Keratinocyte (primary cell): ENCODE measurements around the gene LGALS7. TPM values are rescaled to one million over a fixed set of nuclear protein-coding genes. Genes with fewer than 3 reads are reported as not detected.

Experiments used
- DNase-seq: peaks from one replicate; pipeline ENCODE4 v3.0.0-alpha.2; 2011; ENCODE audit warnings: low read depth, missing footprints, low spot score
- FAIRE-seq: peaks from 2 replicates; lab custom pipeline; 2011; peaks lifted over from hg19 to GRCh38; lab: Jason Lieb, UNC
- H2AFZ ChIP-seq: 2 replicates; pipeline ENCODE4 v1.6.0; 2012; ENCODE audit warnings: low read length, control low read depth, inconsistent platforms; ENCODE audit not compliant: control insufficient read depth
- H3K27ac ChIP-seq: 2 replicates; pipeline ENCODE4 v1.5.1; 2011; ENCODE audit warnings: low read length; ENCODE audit not compliant: control insufficient read depth, insufficient read depth
- H3K27me3 ChIP-seq: 3 replicates; pipeline ENCODE4 v1.6.0; 2011; ENCODE audit warnings: low read length; ENCODE audit not compliant: control insufficient read depth, insufficient read depth; ENCODE audit errors: extremely low read depth
- H3K36me3 ChIP-seq, 2 experiments: 2 replicates in 1 of 2; 3 replicates in 1 of 2; pipeline ENCODE4 v1.5.1; 2011; ENCODE audit warnings: low read length in 2 of 2, mild to moderate bottlenecking in 1 of 2; ENCODE audit not compliant: control insufficient read depth in 2 of 2, insufficient read depth in 2 of 2; ENCODE audit errors: extremely low read depth in 1 of 2
- H3K4me1 ChIP-seq: 3 replicates; pipeline ENCODE4 v1.5.1; 2011; ENCODE audit warnings: low read length; ENCODE audit not compliant: control insufficient read depth, insufficient read depth; ENCODE audit errors: extremely low read depth
- H3K4me2 ChIP-seq: 3 replicates; pipeline ENCODE4 v1.6.0; 2011; ENCODE audit warnings: low read depth, low read length; ENCODE audit not compliant: control insufficient read depth, insufficient read depth; ENCODE audit errors: extremely low read depth
- H3K4me3 ChIP-seq, 3 experiments: fragments of 200-600 bp in 1 of 3; sonication (generic) in 1 of 3; 2 replicates in 2 of 3; 3 replicates in 1 of 3; pipeline ENCODE4 v1.5.1; 2011 to 2016; ENCODE audit warnings: low read length in 3 of 3, mild to moderate bottlenecking in 3 of 3, control low read depth in 2 of 3, inconsistent platforms in 1 of 3, low read depth in 1 of 3, mixed read lengths in 1 of 3, mixed run types in 1 of 3, moderate library complexity in 1 of 3; ENCODE audit not compliant: control insufficient read depth in 2 of 3, insufficient read depth in 2 of 3; ENCODE audit errors: extremely low read depth in 1 of 3
- H3K79me2 ChIP-seq: 2 replicates; pipeline ENCODE4 v1.6.0; 2012; ENCODE audit warnings: low read length; ENCODE audit not compliant: control insufficient read depth, insufficient read depth
- H3K9ac ChIP-seq: 3 replicates; pipeline ENCODE4 v1.6.0; 2011; ENCODE audit warnings: low read length; ENCODE audit not compliant: control insufficient read depth, insufficient read depth; ENCODE audit errors: extremely low read depth
- H3K9me1 ChIP-seq: 3 replicates; pipeline ENCODE4 v1.6.0; 2011; ENCODE audit warnings: low read length; ENCODE audit not compliant: control insufficient read depth, insufficient read depth; ENCODE audit errors: extremely low read depth
- H3K9me3 ChIP-seq: 2 replicates; pipeline ENCODE4 v1.5.1; 2012; ENCODE audit warnings: low read depth, low read length; ENCODE audit not compliant: control insufficient read depth
- H4K20me1 ChIP-seq: 3 replicates; pipeline ENCODE4 v1.6.0; 2011; ENCODE audit warnings: low read length; ENCODE audit not compliant: control insufficient read depth, insufficient read depth; ENCODE audit errors: extremely low read depth
- CTCF ChIP-seq, 3 experiments: IDR thresholded peaks in 1 of 3; conservative IDR thresholded peaks in 1 of 3; optimal IDR thresholded peaks in 1 of 3; 2 replicates in 2 of 3; 3 replicates in 1 of 3; pipeline versions ENCODE3 to v1.5.1; 2011; ENCODE audit warnings: low read length in 3 of 3, mild to moderate bottlenecking in 3 of 3, moderate library complexity in 2 of 3, control low read depth in 1 of 3, inconsistent platforms in 1 of 3; ENCODE audit not compliant: insufficient read depth in 2 of 3; ENCODE audit errors: extremely low read depth in 1 of 3
- EZH2 ChIP-seq: IDR thresholded peaks from one replicate; pipeline ENCODE4 v1.6.1; 2012; ENCODE audit warnings: inconsistent platforms, mild to moderate bottlenecking, low read length, moderate library complexity
- dilution Hi-C: fragments of 300-500 bp; cut with MboI; formaldehyde crosslinking; loops from one replicate; pipeline ENCODE4 v1.7.0; 2020; ENCODE audit warnings: low sequenced_read_pairs; ENCODE audit not compliant: extremely low pct_ligation_motif_present
- polyA plus RNA-seq, 5 experiments: library from polyadenylated mRNA; depleted of rRNA in 3 of 5; stranded (reverse) in 3 of 5; stranded (forward) in 1 of 5; unstranded in 1 of 5; fragments of >200 nt; gene quantifications; 1 replicate in 1 of 5; 2 replicates in 3 of 5; 3 replicates in 1 of 5; pipeline versions ENCODE4 v1.2.1 to v1.2.3, GENCODE V29; 2011 to 2012; ENCODE audit warnings: missing spikeins in 2 of 5, low read depth in 1 of 5, low replicate concordance in 1 of 5

LGALS7 gene
- polyA plus RNA-seq, 1 donor (not counting 4 experiments of a cell fraction or from before 2014, with no cell fraction given), result 9.1 TPM

DNA sequence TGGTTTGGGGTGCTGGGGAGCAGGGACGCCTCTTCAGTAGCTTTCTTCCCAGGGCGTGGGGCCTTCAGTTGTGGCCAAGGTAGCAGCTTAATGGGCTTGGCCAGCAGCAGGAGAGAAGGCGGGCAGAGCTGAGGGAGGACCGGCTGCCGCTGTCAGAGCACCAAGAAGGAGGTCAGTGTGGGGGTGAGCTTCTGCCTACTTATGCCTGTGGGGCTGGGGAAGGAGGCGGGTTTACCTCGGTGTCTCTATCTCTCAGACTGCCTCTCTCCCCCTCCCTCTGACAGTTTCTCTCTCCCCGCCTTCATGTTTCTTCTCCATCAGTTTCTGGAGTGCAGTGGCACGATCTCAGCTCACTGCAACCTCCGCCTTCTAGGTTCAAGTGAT, 29.0 kb downstream of the LGALS7 start, which contains the start of gene CAPN12:
Gene CAPN12 (minus strand): TSS at position 177 of the 384 bp plus-strand sequence. CDS start 309 bp downstream, outside the sequence.
- no peaks in the 10 kb centered on the region for H3K79me2 ChIP-seq
- DNase-seq, result no peak
- no peaks in the 10 kb centered on the region for H3K36me3 ChIP-seq
- no peaks in the 10 kb centered on the region for H3K9me1 ChIP-seq
- H3K4me3 ChIP-seq, result no peak within 1 kb of the TSS
- no peaks in the 10 kb centered on the region for H3K27me3 ChIP-seq
- no peak for FAIRE-seq
- H3K27ac ChIP-seq, result no peak within 1 kb of the TSS
- TF ChIP-seq EZH2 (no peak), CTCF (optimal IDR thresholded peaks at IDR 0.05 in 1 of 3, IDR thresholded peaks at IDR 0.05 in 1 of 3, conservative IDR thresholded peaks at IDR 0.05 in 1 of 3; ENCODE audit: extremely low read depth in 1 of 3, insufficient read depth in 2 of 3, low read length in 3 of 3) (no peak)
- peaks cover 6% of the 10 kb centered on the region for H3K4me1 ChIP-seq
- dilution Hi-C loops, result no loop called here
- H3K9me3 ChIP-seq, result no peaks in the 10 kb centered on the region
- H4K20me1 ChIP-seq, result no peaks in the 10 kb centered on the region
- H2AFZ ChIP-seq, result no peak within 1 kb of the TSS
- no peak within 1 kb of the TSS for H3K4me2 ChIP-seq
- H3K9ac ChIP-seq, result no peak within 1 kb of the TSS

- Histone ChIP-seq H3K79me2 (no peaks in the 10 kb centered on the region), H3K9me1 (no peaks in the 10 kb centered on the region), H3K4me3 (no peak overlapping the region), H3K4me1 (peaks cover 8% of the 10 kb centered on the region), H2AFZ (no peak overlapping the region), H3K27me3 (no peaks in the 10 kb centered on the region), H3K9ac (no peak overlapping the region), H4K20me1 (no peaks in the 10 kb centered on the region), H3K36me3 (no peaks in the 10 kb centered on the region), H3K27ac (no peak overlapping the region), H3K4me2 (no peak overlapping the region), H3K9me3 (no peaks in the 10 kb centered on the region)
- dilution Hi-C loops, result no loop called here
- FAIRE-seq, result no peak
- no peak for DNase-seq
- TF ChIP-seq CTCF (optimal IDR thresholded peaks at IDR 0.05 in 1 of 3, IDR thresholded peaks at IDR 0.05 in 1 of 3, conservative IDR thresholded peaks at IDR 0.05 in 1 of 3; ENCODE audit: extremely low read depth in 1 of 3, insufficient read depth in 2 of 3, low read length in 3 of 3) (no peak), EZH2 (no peak)
Measured at GRCh38 chr19:38743394-38744297, 29.7 kb downstream of the LGALS7 start.
